Ishikawa (cell line): Measurements from ENCODE around the gene THADA.

Experiments used
- CEBPB ChIP-seq: IDR thresholded peaks from 2 replicates; pipeline ENCODE4 v1.6.1; 2012
- EGR1 ChIP-seq: IDR thresholded peaks from 2 replicates; pipeline ENCODE4 v1.6.1; 2012
- FOXM1 ChIP-seq: IDR thresholded peaks from 2 replicates; pipeline ENCODE4 v1.6.1; 2012; ENCODE audit warnings: low read depth, borderline replicate concordance
- RAD21 ChIP-seq: IDR thresholded peaks from 2 replicates; pipeline ENCODE4 v1.6.1; 2012; ENCODE audit warnings: low read depth
- TEAD4 ChIP-seq: IDR thresholded peaks from 2 replicates; pipeline ENCODE4 v1.6.1; 2012
- YY1 ChIP-seq: IDR thresholded peaks from 2 replicates; pipeline ENCODE4 v1.6.1; 2012; ENCODE audit warnings: low read depth
- TF ChIP-seq, protein P1 (sequence below): IDR thresholded peaks from 2 replicates; pipeline ENCODE4 v1.6.1; 2012
- TF ChIP-seq, protein P2 (sequence below): IDR thresholded peaks from 2 replicates; pipeline ENCODE4 v1.6.1; 2012; ENCODE audit warnings: low read depth, mild to moderate bottlenecking

DNA sequence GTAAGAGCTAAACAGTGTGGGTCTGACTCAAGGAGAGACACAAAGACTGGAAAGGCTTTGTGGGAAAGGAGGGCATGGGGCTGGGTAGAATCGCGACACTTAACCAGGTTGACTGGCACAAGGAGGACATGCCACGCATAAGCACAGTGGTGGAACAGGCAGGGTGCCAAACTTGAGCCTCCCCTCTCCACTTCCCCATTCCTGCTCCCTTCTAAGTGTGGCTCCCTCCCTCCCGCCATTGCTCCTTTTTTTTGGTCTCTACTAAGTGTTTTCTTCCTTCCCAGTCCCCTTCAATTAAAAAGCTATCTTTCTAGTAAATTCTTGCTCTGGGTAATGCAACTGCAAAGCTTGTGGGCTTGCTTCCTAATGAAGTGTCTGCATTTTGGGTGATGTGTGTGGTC is 329.1 kb downstream of the THADA start:
- TF ChIP-seq, protein P1, sequence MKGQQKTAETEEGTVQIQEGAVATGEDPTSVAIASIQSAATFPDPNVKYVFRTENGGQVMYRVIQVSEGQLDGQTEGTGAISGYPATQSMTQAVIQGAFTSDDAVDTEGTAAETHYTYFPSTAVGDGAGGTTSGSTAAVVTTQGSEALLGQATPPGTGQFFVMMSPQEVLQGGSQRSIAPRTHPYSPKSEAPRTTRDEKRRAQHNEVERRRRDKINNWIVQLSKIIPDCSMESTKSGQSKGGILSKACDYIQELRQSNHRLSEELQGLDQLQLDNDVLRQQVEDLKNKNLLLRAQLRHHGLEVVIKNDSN: no peak
- TF ChIP-seq TEAD4 (no peak), EGR1 (no peak), FOXM1 (no peak), CEBPB (no peak), YY1 (no peak), RAD21 (no peak)
- TF ChIP-seq, protein P2, sequence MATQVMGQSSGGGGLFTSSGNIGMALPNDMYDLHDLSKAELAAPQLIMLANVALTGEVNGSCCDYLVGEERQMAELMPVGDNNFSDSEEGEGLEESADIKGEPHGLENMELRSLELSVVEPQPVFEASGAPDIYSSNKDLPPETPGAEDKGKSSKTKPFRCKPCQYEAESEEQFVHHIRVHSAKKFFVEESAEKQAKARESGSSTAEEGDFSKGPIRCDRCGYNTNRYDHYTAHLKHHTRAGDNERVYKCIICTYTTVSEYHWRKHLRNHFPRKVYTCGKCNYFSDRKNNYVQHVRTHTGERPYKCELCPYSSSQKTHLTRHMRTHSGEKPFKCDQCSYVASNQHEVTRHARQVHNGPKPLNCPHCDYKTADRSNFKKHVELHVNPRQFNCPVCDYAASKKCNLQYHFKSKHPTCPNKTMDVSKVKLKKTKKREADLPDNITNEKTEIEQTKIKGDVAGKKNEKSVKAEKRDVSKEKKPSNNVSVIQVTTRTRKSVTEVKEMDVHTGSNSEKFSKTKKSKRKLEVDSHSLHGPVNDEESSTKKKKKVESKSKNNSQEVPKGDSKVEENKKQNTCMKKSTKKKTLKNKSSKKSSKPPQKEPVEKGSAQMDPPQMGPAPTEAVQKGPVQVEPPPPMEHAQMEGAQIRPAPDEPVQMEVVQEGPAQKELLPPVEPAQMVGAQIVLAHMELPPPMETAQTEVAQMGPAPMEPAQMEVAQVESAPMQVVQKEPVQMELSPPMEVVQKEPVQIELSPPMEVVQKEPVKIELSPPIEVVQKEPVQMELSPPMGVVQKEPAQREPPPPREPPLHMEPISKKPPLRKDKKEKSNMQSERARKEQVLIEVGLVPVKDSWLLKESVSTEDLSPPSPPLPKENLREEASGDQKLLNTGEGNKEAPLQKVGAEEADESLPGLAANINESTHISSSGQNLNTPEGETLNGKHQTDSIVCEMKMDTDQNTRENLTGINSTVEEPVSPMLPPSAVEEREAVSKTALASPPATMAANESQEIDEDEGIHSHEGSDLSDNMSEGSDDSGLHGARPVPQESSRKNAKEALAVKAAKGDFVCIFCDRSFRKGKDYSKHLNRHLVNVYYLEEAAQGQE: no peak
